Mucosa of stomach (tissue), 1 donor: ENCODE measurements around the gene ARSB.

ENCODE experiments used
- H3K27me3 ChIP-seq: one replicate; pipeline ENCODE4 v1.7.0; 2013; ENCODE audit warnings: mild to moderate bottlenecking, low read length; ENCODE audit not compliant: control insufficient read depth, insufficient read depth
- H3K36me3 ChIP-seq: one replicate; pipeline ENCODE4 v1.7.0; 2013; ENCODE audit warnings: low read length; ENCODE audit not compliant: control insufficient read depth, insufficient read depth
- H3K4me1 ChIP-seq: one replicate; pipeline ENCODE4 v1.7.0; 2013; ENCODE audit warnings: mild to moderate bottlenecking, low read length; ENCODE audit not compliant: control insufficient read depth, insufficient read depth
- H3K4me3 ChIP-seq: one replicate; pipeline ENCODE4 v1.7.0; 2013; ENCODE audit warnings: low read length
- H3K9ac ChIP-seq: one replicate; pipeline ENCODE4 v1.7.0; 2013; ENCODE audit warnings: mild to moderate bottlenecking, low read length, moderate library complexity
- H3K9me3 ChIP-seq: one replicate; pipeline ENCODE4 v1.7.0; 2013; ENCODE audit warnings: mild to moderate bottlenecking, low read length, moderate library complexity; ENCODE audit not compliant: control insufficient read depth
- donor health status: Pancreatic carcinoma.

The ARSB gene

GRCh38 chr5:78985116-78985724, at the start of gene ARSB:
ARSB (minus strand) TSS chr5:78985310; CDS start chr5:78985248, 62 bp downstream.
- peak within 1 kb of the TSS; percentile 81 for H3K9ac ChIP-seq
- H3K4me3 ChIP-seq, result peak within 1 kb of the TSS; percentile 64
- no peaks in the 10 kb centered on the region for H3K36me3 ChIP-seq
- no peaks in the 10 kb centered on the region for H3K4me1 ChIP-seq
- H3K9me3 ChIP-seq, result no peaks in the 10 kb centered on the region
- no peaks in the 10 kb centered on the region for H3K27me3 ChIP-seq

DNA sequence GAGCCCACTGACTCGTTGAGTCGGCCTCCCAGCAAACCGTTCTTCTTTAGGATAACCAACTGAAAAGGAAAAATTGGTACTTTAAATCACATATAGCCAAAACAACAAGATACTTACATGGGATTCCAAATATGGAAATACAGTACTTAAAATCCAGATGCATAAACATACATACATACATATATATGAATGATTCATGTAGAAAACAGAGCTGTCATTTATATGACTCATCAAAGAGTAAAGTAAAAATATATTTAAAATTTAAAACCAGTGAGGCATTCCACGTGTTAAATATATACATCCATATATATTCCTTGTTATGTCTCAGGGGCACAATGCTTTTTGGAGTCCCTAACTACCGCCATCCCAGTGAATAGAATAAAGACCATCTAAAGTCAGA, 47.7 kb upstream of the ARSB start:
- H3K9ac ChIP-seq, result no peak overlapping the region
- H3K36me3 ChIP-seq, result no peaks in the 10 kb centered on the region
- H3K4me1 ChIP-seq, result no peaks in the 10 kb centered on the region
- no peaks in the 10 kb centered on the region for H3K27me3 ChIP-seq
- no peak overlapping the region for H3K4me3 ChIP-seq
- no peaks in the 10 kb centered on the region for H3K9me3 ChIP-seq

DNA sequence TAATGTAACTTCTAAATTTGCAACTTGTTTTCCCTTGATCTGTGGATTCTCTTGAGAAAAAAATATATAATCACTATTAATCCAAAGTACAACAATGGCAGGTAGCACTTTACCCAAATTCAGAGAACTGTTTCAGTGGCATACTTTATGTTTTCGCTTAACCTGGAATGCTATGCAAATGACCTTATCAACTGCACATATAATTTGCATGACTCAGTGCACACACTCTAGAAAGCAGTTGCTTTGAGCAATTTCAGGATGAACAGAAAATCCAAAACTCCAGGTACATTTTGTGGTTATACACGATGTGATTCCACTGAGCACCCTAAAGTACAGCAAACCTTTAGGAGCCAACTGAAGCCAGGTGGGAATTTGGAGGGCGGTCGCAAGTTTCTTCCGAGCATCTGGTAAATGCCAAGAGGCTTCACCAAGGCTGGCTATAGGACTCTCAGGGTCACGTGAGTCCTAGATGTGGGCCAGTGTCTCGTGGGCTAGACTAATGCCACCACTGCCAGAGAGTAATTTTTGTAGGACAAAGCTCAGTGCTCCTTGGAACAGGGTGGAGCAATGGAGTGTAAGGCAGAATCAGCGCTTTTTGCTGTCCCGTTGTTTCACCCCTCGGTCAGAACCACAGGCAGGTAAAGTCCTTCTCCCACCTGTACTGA, 47.1 kb upstream of the ARSB start:
- H3K27me3 ChIP-seq, result no peaks in the 10 kb centered on the region
- no peaks in the 10 kb centered on the region for H3K4me1 ChIP-seq
- H3K4me3 ChIP-seq, result no peak overlapping the region
- no peaks in the 10 kb centered on the region for H3K36me3 ChIP-seq
- no peaks in the 10 kb centered on the region for H3K9me3 ChIP-seq
- no peak overlapping the region for H3K9ac ChIP-seq

GRCh38 chr5:79031485-79031867, 46.4 kb upstream of the ARSB start:
- Histone ChIP-seq H3K4me1 (no peaks in the 10 kb centered on the region), H3K9ac (no peak overlapping the region), H3K27me3 (no peaks in the 10 kb centered on the region), H3K4me3 (no peak overlapping the region), H3K9me3 (no peaks in the 10 kb centered on the region), H3K36me3 (no peaks in the 10 kb centered on the region)

GRCh38 chr5:79030663-79031484, 45.8 kb upstream of the ARSB start:
- H3K4me3 ChIP-seq, result no peak overlapping the region
- H3K36me3 ChIP-seq, result no peaks in the 10 kb centered on the region
- no peaks in the 10 kb centered on the region for H3K4me1 ChIP-seq
- no peak overlapping the region for H3K9ac ChIP-seq
- H3K27me3 ChIP-seq, result no peaks in the 10 kb centered on the region
- H3K9me3 ChIP-seq, result no peaks in the 10 kb centered on the region

DNA sequence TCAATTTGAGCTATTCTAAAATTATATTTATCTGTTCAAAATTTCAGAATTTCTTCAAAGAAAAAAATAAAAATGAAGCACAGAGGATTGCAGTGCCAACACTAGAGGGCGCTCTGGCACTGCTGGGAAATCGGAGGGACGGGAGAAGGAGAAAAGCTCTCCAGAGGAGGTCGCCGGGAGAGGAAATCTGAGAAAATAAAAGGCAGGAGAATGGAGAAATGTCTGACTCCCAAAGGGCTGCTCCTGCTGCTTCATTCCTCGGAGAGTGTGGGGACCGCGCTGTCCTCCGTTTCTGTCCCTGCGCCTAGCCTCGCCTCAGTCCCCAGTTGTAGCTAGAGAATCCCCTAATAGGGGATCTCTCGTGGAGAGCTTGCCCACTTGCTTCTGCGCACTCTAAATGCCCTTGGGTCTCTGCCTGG, 40.0 kb upstream of the ARSB start:
- Histone ChIP-seq H3K4me3 (peak overlapping the region; percentile 15), H3K27me3 (no peaks in the 10 kb centered on the region), H3K9me3 (no peaks in the 10 kb centered on the region), H3K36me3 (no peaks in the 10 kb centered on the region), H3K4me1 (peaks cover 6% of the 10 kb centered on the region), H3K9ac (peak overlapping the region; percentile 40)

DNA sequence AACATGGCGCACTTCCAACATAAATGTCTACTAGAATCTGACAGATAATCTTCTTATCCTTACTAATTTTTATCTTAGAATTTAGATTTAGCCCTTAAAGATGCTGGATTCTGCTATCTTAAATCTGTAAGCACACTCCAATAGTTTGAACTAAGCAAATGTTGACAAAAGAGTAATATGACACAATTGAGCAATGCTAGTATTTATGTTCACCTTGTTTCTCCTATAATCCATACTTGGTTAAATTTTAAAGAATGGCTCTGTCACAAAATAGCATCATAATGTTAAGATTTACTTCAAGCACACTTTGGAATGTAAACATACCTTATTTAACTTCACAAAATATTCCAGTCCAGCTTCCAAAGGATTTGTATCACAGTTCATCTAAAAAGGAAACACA, 38.8 kb upstream of the ARSB start:
- H3K27me3 ChIP-seq, result no peaks in the 10 kb centered on the region
- no peaks in the 10 kb centered on the region for H3K36me3 ChIP-seq
- H3K4me1 ChIP-seq, result peaks cover 6% of the 10 kb centered on the region
- no peak overlapping the region for H3K4me3 ChIP-seq
- no peak overlapping the region for H3K9ac ChIP-seq
- H3K9me3 ChIP-seq, result no peaks in the 10 kb centered on the region

- no peak overlapping the region for H3K9ac ChIP-seq
- H3K27me3 ChIP-seq, result no peaks in the 10 kb centered on the region
- no peak overlapping the region for H3K4me3 ChIP-seq
- H3K36me3 ChIP-seq, result no peaks in the 10 kb centered on the region
- H3K4me1 ChIP-seq, result peaks cover 6% of the 10 kb centered on the region
- H3K9me3 ChIP-seq, result no peaks in the 10 kb centered on the region
Observed at GRCh38 chr5:79023348-79023747, 38.2 kb upstream of the ARSB start.

DNA sequence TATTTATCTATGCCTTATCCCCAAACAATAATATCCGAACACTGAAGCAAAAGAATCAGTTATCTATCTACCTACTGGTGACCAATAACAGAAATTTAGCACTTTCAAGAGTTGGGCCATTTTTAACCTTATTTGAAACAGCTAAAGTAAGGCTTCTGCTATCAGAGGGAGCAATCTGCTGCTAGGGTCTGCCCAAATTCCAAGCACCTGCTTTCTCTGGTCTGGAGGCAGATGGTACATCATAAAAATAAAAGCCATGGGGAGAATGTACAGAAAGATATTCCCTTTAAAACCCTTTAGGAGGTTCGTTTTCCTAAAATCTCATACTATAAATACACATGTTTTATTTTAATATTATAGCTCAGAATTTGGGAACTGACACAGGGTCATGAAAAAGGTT, 37.7 kb upstream of the ARSB start:
- H3K4me1 ChIP-seq, result peaks cover 6% of the 10 kb centered on the region
- H3K9ac ChIP-seq, result no peak overlapping the region
- no peaks in the 10 kb centered on the region for H3K36me3 ChIP-seq
- no peak overlapping the region for H3K4me3 ChIP-seq
- H3K27me3 ChIP-seq, result no peaks in the 10 kb centered on the region
- no peaks in the 10 kb centered on the region for H3K9me3 ChIP-seq

GRCh38 chr5:79021753-79022152, 36.6 kb upstream of the ARSB start:
- H3K27me3 ChIP-seq, result no peaks in the 10 kb centered on the region
- H3K9ac ChIP-seq, result no peak overlapping the region
- H3K4me3 ChIP-seq, result no peak overlapping the region
- no peaks in the 10 kb centered on the region for H3K9me3 ChIP-seq
- H3K36me3 ChIP-seq, result no peaks in the 10 kb centered on the region
- peaks cover 6% of the 10 kb centered on the region for H3K4me1 ChIP-seq

- no peak overlapping the region for H3K4me3 ChIP-seq
- no peaks in the 10 kb centered on the region for H3K9me3 ChIP-seq
- no peak overlapping the region for H3K9ac ChIP-seq
- peaks cover 6% of the 10 kb centered on the region for H3K4me1 ChIP-seq
- no peaks in the 10 kb centered on the region for H3K36me3 ChIP-seq
- H3K27me3 ChIP-seq, result no peaks in the 10 kb centered on the region
Observed at GRCh38 chr5:79020861-79021561, 35.9 kb upstream of the ARSB start.

DNA sequence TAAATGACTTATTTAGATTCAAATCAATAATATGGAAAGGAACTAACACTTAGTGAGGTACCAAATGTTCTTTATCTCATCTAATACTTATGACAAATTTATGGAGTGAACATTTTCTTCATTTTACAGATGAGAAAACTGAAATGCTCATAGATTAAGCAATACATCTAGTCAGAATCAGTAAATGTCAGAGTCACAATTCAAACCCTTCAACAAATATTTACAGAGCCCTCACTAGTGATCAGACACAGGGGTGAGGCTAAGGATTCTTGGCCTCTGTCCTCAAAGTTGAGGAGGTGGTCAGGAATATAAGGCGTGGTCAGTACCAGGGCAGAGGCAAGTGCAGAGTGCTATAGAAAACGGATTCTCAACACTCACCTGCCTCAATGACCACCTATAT, 29.5 kb upstream of the ARSB start:
- Histone ChIP-seq H3K4me1 (no peaks in the 10 kb centered on the region), H3K36me3 (no peaks in the 10 kb centered on the region)

More for the DNA sequence above, 29.5 kb upstream of the ARSB start:
- Histone ChIP-seq H3K4me3 (no peak overlapping the region), H3K27me3 (no peaks in the 10 kb centered on the region), H3K9ac (no peak overlapping the region), H3K9me3 (no peaks in the 10 kb centered on the region)
